Neural crest cell (in vitro differentiated cells): ENCODE measurements around the gene PLPP7. TPM values are rescaled to one million over a fixed set of nuclear protein-coding genes. Genes with fewer than 3 reads are reported as not detected.

Experiments used
- DNase-seq: peaks from one replicate; pipeline ENCODE4 v3.0.0; 2021; ENCODE audit warnings: low read depth, mixed read lengths, low spot score
- H3K27ac Mint-ChIP-seq: one replicate; pipeline ENCODE4 v1.8.0; 2021; ENCODE audit warnings: mild to moderate bottlenecking, mixed read lengths; ENCODE audit not compliant: unreplicated experiment
- H3K27me3 Mint-ChIP-seq: 2 replicates; pipeline ENCODE4 v1.8.0; 2021; ENCODE audit warnings: low read depth, mild to moderate bottlenecking, mixed read lengths
- H3K36me3 Mint-ChIP-seq: 2 replicates; pipeline ENCODE4 v1.8.0; 2021; ENCODE audit warnings: low read depth, mild to moderate bottlenecking, mixed read lengths
- H3K4me1 Mint-ChIP-seq: 2 replicates; pipeline ENCODE4 v1.8.0; 2021; ENCODE audit warnings: mixed read lengths
- H3K4me3 Mint-ChIP-seq: one replicate; pipeline ENCODE4 v1.8.0; 2021; ENCODE audit warnings: mild to moderate bottlenecking, mixed read lengths
- H3K9me3 Mint-ChIP-seq: 2 replicates; pipeline ENCODE4 v1.8.0; 2021; ENCODE audit warnings: mixed read lengths
- CTCF ChIP-seq: fragments of 200-600 bp; sonication (generic); conservative IDR thresholded peaks from 2 replicates; pipeline ENCODE4 v1.5.0; 2021; ENCODE audit warnings: antibody characterized with exemption, mild to moderate bottlenecking
- total RNA-seq: library from RNA; stranded (reverse); gene quantifications from 2 replicates; pipeline ENCODE4 v1.2.1, GENCODE V29; 2021

The PLPP7 gene
- total RNA-seq, 1 donor from 2014 or later, result 6.9 TPM

- no peaks in the 10 kb centered on the region for H3K9me3 Mint-ChIP-seq
Measured at GRCh38 chr9:131310833-131311554, 21.5 kb downstream of the PLPP7 start.

GRCh38 chr9:131312246-131312645, 22.7 kb downstream of the PLPP7 start:
- Mint-ChIP-seq H3K27me3 (no peaks in the 10 kb centered on the region), H3K9me3 (no peaks in the 10 kb centered on the region), H3K27ac (no peak overlapping the region), H3K36me3 (no peaks in the 10 kb centered on the region), H3K4me1 (no peaks in the 10 kb centered on the region), H3K4me3 (no peak overlapping the region)
- no peak for TF ChIP-seq CTCF
- DNase-seq, result no peak

More at GRCh38 chr9:131310833-131311554, 21.5 kb downstream of the PLPP7 start:
- no peak for TF ChIP-seq CTCF
- no peaks in the 10 kb centered on the region for H3K36me3 Mint-ChIP-seq
- H3K27ac Mint-ChIP-seq, result no peak overlapping the region
- no peaks in the 10 kb centered on the region for H3K27me3 Mint-ChIP-seq
- H3K4me1 Mint-ChIP-seq, result no peaks in the 10 kb centered on the region
- no peak for DNase-seq
- H3K4me3 Mint-ChIP-seq, result no peak overlapping the region

- no peaks in the 10 kb centered on the region for H3K4me1 Mint-ChIP-seq
- TF ChIP-seq CTCF, result no peak
- DNase-seq, result no peak
- no peaks in the 10 kb centered on the region for H3K36me3 Mint-ChIP-seq
- H3K9me3 Mint-ChIP-seq, result no peaks in the 10 kb centered on the region
- H3K4me3 Mint-ChIP-seq, result no peak overlapping the region
- H3K27me3 Mint-ChIP-seq, result no peaks in the 10 kb centered on the region
- H3K27ac Mint-ChIP-seq, result no peak overlapping the region
Measured at GRCh38 chr9:131312822-131313770, 23.6 kb downstream of the PLPP7 start.

GRCh38 chr9:131318231-131319085, 28.9 kb downstream of the PLPP7 start:
- Mint-ChIP-seq H3K9me3 (no peaks in the 10 kb centered on the region), H3K4me1 (peaks cover 4% of the 10 kb centered on the region), H3K27ac (peak overlapping the region; percentile 22), H3K36me3 (no peaks in the 10 kb centered on the region), H3K27me3 (no peaks in the 10 kb centered on the region), H3K4me3 (no peak overlapping the region)
- TF ChIP-seq CTCF, result no peak
- no peak for DNase-seq

GRCh38 chr9:131319486-131319885, 30.0 kb downstream of the PLPP7 start:
- Mint-ChIP-seq H3K4me1 (peaks cover 4% of the 10 kb centered on the region), H3K4me3 (no peak overlapping the region), H3K36me3 (no peaks in the 10 kb centered on the region), H3K27ac (no peak overlapping the region), H3K27me3 (no peaks in the 10 kb centered on the region), H3K9me3 (no peaks in the 10 kb centered on the region)
- TF ChIP-seq CTCF, result no peak
- no peak for DNase-seq
